ENCODE data around the gene LSM14A. TPM values are rescaled to one million over a fixed set of nuclear protein-coding genes. Genes with fewer than 3 reads are reported as not detected.

LSM14A gene
- total RNA-seq, 2 experiments from 2014 or later: 182 to 189 TPM

DNA sequence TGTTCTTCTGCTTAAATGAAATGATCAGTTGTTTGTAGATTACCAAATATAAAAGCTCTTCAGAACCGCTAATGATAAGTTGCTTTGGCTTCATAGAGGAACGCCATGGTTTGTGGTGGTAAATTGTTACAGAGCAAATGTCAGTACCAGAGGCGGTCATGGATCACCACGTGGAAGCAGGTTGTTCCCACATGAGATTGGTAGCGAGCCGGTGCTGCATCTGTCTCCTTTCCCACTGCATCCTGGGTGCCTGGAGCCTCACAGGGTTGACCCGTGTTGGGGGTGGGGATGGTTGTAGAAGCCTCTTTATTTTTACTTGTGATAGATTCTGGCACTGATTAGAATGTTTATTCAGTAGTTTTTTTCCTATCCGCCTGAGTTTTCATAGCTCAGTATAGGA, 96.8 kb downstream of the LSM14A start:
- H3K9me2 ChIP-seq (ENCODE audit: insufficient read depth, low read length): no peaks in the 10 kb centered on the region
- H3K79me2 ChIP-seq (ENCODE audit: insufficient read depth, low read depth, low read length): peaks cover 48% of the 10 kb centered on the region
- H3K4me2 ChIP-seq (ENCODE audit: low read length): peak overlapping the region; percentile 98
- no TSS peak for BruUV-seq (replicated peaks)
- H3K36me3 ChIP-seq (ENCODE audit: insufficient read depth, low read length): no peaks in the 10 kb centered on the region
- intact Hi-C loops (cut with micrococcal nuclease; ENCODE audit: unreplicated experiment): no loop called here
- H3K4me1 ChIP-seq (ENCODE audit: insufficient read depth, low read length, poor library complexity, severe bottlenecking): peaks cover 72% of the 10 kb centered on the region
- H3K27ac ChIP-seq (ENCODE audit: low read depth, low read length, poor library complexity, severe bottlenecking): peak overlapping the region; percentile 94
- no peak for DNase-seq (ENCODE audit: low spot score)
- no peak overlapping the region; the same call in 1 of the 2 replicates for H2AFZ ChIP-seq (ENCODE audit: low read length)
- ChIA-PET CTCF (ENCODE audit: unreplicated experiment) (interaction anchor here (2.2 kb wide), 1 partner anchor 8 kb away, joined by 11 read pairs; no protein-coding TSS in a partner anchor), POLR2A (interaction anchor here (0.7 to 3.2 kb wide), 8 partner anchors 8 to 96 kb away, joined by 3 to 16 read pairs (median 6); no protein-coding TSS in a partner anchor)
- TF ChIP-seq EZH2phosphoT487 (IDR thresholded peaks at IDR 0.05; ENCODE audit: borderline replicate concordance, low read depth, low read length): no peak
- TF ChIP-seq, protein P1, sequence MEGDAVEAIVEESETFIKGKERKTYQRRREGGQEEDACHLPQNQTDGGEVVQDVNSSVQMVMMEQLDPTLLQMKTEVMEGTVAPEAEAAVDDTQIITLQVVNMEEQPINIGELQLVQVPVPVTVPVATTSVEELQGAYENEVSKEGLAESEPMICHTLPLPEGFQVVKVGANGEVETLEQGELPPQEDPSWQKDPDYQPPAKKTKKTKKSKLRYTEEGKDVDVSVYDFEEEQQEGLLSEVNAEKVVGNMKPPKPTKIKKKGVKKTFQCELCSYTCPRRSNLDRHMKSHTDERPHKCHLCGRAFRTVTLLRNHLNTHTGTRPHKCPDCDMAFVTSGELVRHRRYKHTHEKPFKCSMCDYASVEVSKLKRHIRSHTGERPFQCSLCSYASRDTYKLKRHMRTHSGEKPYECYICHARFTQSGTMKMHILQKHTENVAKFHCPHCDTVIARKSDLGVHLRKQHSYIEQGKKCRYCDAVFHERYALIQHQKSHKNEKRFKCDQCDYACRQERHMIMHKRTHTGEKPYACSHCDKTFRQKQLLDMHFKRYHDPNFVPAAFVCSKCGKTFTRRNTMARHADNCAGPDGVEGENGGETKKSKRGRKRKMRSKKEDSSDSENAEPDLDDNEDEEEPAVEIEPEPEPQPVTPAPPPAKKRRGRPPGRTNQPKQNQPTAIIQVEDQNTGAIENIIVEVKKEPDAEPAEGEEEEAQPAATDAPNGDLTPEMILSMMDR (conservative IDR thresholded peaks at IDR 0.05; ENCODE audit: low read length): no peak
- H4K20me1 ChIP-seq (ENCODE audit: insufficient read depth, low read length): no peaks in the 10 kb centered on the region
- no peak overlapping the region for H3K4me3 ChIP-seq (ENCODE audit: low read depth, low read length, poor library complexity, severe bottlenecking)
- no peaks in the 10 kb centered on the region for H3K9me3 ChIP-seq (ENCODE audit: low read length)

DNA sequence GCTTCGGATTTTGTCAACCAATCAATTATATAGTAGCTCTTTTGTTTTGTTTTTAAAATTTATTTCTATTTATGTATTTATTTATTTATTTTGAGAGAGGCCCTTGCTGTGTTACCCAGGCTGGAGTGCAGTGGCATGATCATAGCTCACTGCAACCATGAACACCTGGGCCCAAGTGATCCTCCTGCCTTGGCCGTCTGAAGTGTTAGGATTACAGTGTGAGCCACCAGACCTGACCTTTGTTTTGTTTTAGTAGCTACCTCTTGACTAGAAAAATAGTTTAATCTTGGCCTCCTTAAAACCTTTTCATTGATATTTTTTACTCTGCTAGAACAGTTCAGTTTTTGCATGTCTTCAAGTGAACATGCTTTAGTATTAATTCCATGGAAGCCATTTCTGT, 97.2 kb downstream of the LSM14A start:
- CTCF ChIA-PET (ENCODE audit: unreplicated experiment): interaction anchor here (2.2 kb wide), 1 partner anchor 9 kb away, joined by 11 read pairs; no protein-coding TSS in a partner anchor
- BruUV-seq (replicated peaks): TSS peak; percentile 95
- H3K4me3 ChIP-seq (ENCODE audit: low read depth, low read length, poor library complexity, severe bottlenecking): peak overlapping the region; percentile 57
- POLR2A ChIA-PET: interaction anchor here (0.6 to 3.2 kb wide), 12 partner anchors 9 to 911 kb away, joined by 3 to 16 read pairs (median 5); no protein-coding TSS in a partner anchor
- peaks cover 48% of the 10 kb centered on the region for H3K79me2 ChIP-seq (ENCODE audit: insufficient read depth, low read depth, low read length)
- intact Hi-C loops (cut with micrococcal nuclease; ENCODE audit: unreplicated experiment): no loop called here
- peaks cover 75% of the 10 kb centered on the region for H3K4me1 ChIP-seq (ENCODE audit: insufficient read depth, low read length, poor library complexity, severe bottlenecking)
- H3K9me2 ChIP-seq (ENCODE audit: insufficient read depth, low read length): no peaks in the 10 kb centered on the region
- peak overlapping the region; percentile 94 for H3K27ac ChIP-seq (ENCODE audit: low read depth, low read length, poor library complexity, severe bottlenecking)
- H2AFZ ChIP-seq (ENCODE audit: low read length): peak overlapping the region; percentile 71; the same call in 1 of the 2 replicates
- H3K9me3 ChIP-seq (ENCODE audit: low read length): no peaks in the 10 kb centered on the region
- H4K20me1 ChIP-seq (ENCODE audit: insufficient read depth, low read length): no peaks in the 10 kb centered on the region
- peak overlapping the region; percentile 98 for H3K4me2 ChIP-seq (ENCODE audit: low read length)
- no peaks in the 10 kb centered on the region for H3K36me3 ChIP-seq (ENCODE audit: insufficient read depth, low read length)
- DNase-seq (ENCODE audit: low spot score): peak; percentile 50
- no peak for TF ChIP-seq EZH2phosphoT487 (IDR thresholded peaks at IDR 0.05; ENCODE audit: borderline replicate concordance, low read depth, low read length)

- ChIA-PET CTCF (ENCODE audit: unreplicated experiment) (interaction anchor here (0.5 to 2.2 kb wide), 2 partner anchors 9 to 737 kb away, joined by 4 to 11 read pairs; no protein-coding TSS in a partner anchor), POLR2A (interaction anchor here (0.5 to 3.2 kb wide), 16 partner anchors 9 to 910 kb away, joined by 3 to 16 read pairs (median 4); no protein-coding TSS in a partner anchor)
- H3K4me3 ChIP-seq (ENCODE audit: low read depth, low read length, poor library complexity, severe bottlenecking): peak overlapping the region; percentile 57
- H3K27ac ChIP-seq (ENCODE audit: low read depth, low read length, poor library complexity, severe bottlenecking): peak overlapping the region; percentile 94
- peaks cover 81% of the 10 kb centered on the region for H3K4me1 ChIP-seq (ENCODE audit: insufficient read depth, low read length, poor library complexity, severe bottlenecking)
- TF ChIP-seq EZH2phosphoT487 (IDR thresholded peaks at IDR 0.05; ENCODE audit: borderline replicate concordance, low read depth, low read length): no peak
- TF ChIP-seq, protein P1 (conservative IDR thresholded peaks at IDR 0.05; ENCODE audit: low read length): no peak
- peak overlapping the region; percentile 98 for H3K4me2 ChIP-seq (ENCODE audit: low read length)
- peak overlapping the region; percentile 71; the same call in 1 of the 2 replicates for H2AFZ ChIP-seq (ENCODE audit: low read length)
- no peaks in the 10 kb centered on the region for H3K36me3 ChIP-seq (ENCODE audit: insufficient read depth, low read length)
- H4K20me1 ChIP-seq (ENCODE audit: insufficient read depth, low read length): no peaks in the 10 kb centered on the region
- no TSS peak for BruUV-seq (replicated peaks)
- peaks cover 1% of the 10 kb centered on the region for H3K9me3 ChIP-seq (ENCODE audit: low read length)
- peak; percentile 89 for DNase-seq (ENCODE audit: low spot score)
- H3K9me2 ChIP-seq (ENCODE audit: insufficient read depth, low read length): no peaks in the 10 kb centered on the region
- H3K79me2 ChIP-seq (ENCODE audit: insufficient read depth, low read depth, low read length): peaks cover 50% of the 10 kb centered on the region
- intact Hi-C loops (cut with micrococcal nuclease; ENCODE audit: unreplicated experiment): loop anchor here (2.0 kb wide), 1 partner anchor 41 kb away; no protein-coding TSS in a partner anchor
Measured at GRCh38 chr19:34269968-34270621, 97.8 kb downstream of the LSM14A start.

Data from OCI-LY7 (cell line).